Measurements from ENCODE around the gene GABRP.
"Not testable (repeated sequence)": the region's sequence is repeated elsewhere in the genome, so short reads cannot be mapped to it uniquely, and the experiment has no call there.

GABRP gene

GRCh38 chr5:170826117-170826516 is 42.6 kb downstream of the GABRP start:
- H2AFZ ChIP-seq (ENCODE audit: low read length) = no peak overlapping the region
- H3F3A ChIP-seq (ENCODE audit: low read depth) = no peaks in the 10 kb centered on the region
- no peaks in the 10 kb centered on the region for H3K27me3 ChIP-seq (ENCODE audit: insufficient read depth, low read length, poor library complexity, severe bottlenecking)
- TF ChIP-seq EZH2phosphoT487 (IDR thresholded peaks at IDR 0.05; ENCODE audit: borderline replicate concordance) (no peak), CTCF (conservative IDR thresholded peaks at IDR 0.05; ENCODE audit: low read length) (no peak)
- no peaks in the 10 kb centered on the region for H3K9me3 ChIP-seq (ENCODE audit: insufficient read depth, low read depth, low read length)
- H3K9me2 ChIP-seq (replicated peaks; ENCODE audit: low read depth, low read length) = no peaks in the 10 kb centered on the region
- no peaks in the 10 kb centered on the region for H3K79me2 ChIP-seq (ENCODE audit: insufficient read depth, low read length)
- H3K9ac ChIP-seq (ENCODE audit: low read depth, low read length, poor library complexity, severe bottlenecking) = no peak overlapping the region
- H3K4me1 ChIP-seq (ENCODE audit: insufficient read depth, low read length, poor library complexity, severe bottlenecking) = no peaks in the 10 kb centered on the region
- no peak overlapping the region for H3K4me2 ChIP-seq (ENCODE audit: low read depth, low read length, poor library complexity, severe bottlenecking)
- H3K36me3 ChIP-seq (ENCODE audit: insufficient read depth, low read length) = no peaks in the 10 kb centered on the region
- no peaks in the 10 kb centered on the region for H4K20me1 ChIP-seq (ENCODE audit: insufficient read depth, low read length, poor library complexity, severe bottlenecking)
- H3K4me3 ChIP-seq (ENCODE audit: low read length, poor library complexity, severe bottlenecking) = no peak overlapping the region

- H3K36me3 ChIP-seq (ENCODE audit: insufficient read depth, low read length) = no peaks in the 10 kb centered on the region
- H3K9me2 ChIP-seq (replicated peaks; ENCODE audit: low read depth, low read length) = no peaks in the 10 kb centered on the region
- H3K9ac ChIP-seq (ENCODE audit: low read depth, low read length, poor library complexity, severe bottlenecking) = no peak overlapping the region
- no peak overlapping the region for H3K4me3 ChIP-seq (ENCODE audit: low read length, poor library complexity, severe bottlenecking)
- TF ChIP-seq EZH2phosphoT487 (IDR thresholded peaks at IDR 0.05; ENCODE audit: borderline replicate concordance) (no peak), CTCF (conservative IDR thresholded peaks at IDR 0.05; ENCODE audit: low read length) (no peak)
- H3F3A ChIP-seq (ENCODE audit: low read depth) = no peaks in the 10 kb centered on the region
- no peaks in the 10 kb centered on the region for H3K4me1 ChIP-seq (ENCODE audit: insufficient read depth, low read length, poor library complexity, severe bottlenecking)
- H4K20me1 ChIP-seq (ENCODE audit: insufficient read depth, low read length, poor library complexity, severe bottlenecking) = no peaks in the 10 kb centered on the region
- H3K4me2 ChIP-seq (ENCODE audit: low read depth, low read length, poor library complexity, severe bottlenecking) = no peak overlapping the region
- no peaks in the 10 kb centered on the region for H3K27me3 ChIP-seq (ENCODE audit: insufficient read depth, low read length, poor library complexity, severe bottlenecking)
- H3K9me3 ChIP-seq (ENCODE audit: insufficient read depth, low read depth, low read length) = no peaks in the 10 kb centered on the region
- H2AFZ ChIP-seq (ENCODE audit: low read length) = no peak overlapping the region
- no peaks in the 10 kb centered on the region for H3K79me2 ChIP-seq (ENCODE audit: insufficient read depth, low read length)
Observed at GRCh38 chr5:170832241-170832640, 48.7 kb downstream of the GABRP start.

- H3K36me3 ChIP-seq (ENCODE audit: insufficient read depth, low read length); H3K27me3 ChIP-seq (ENCODE audit: insufficient read depth, low read length, poor library complexity, severe bottlenecking); H3K9ac ChIP-seq (ENCODE audit: low read depth, low read length, poor library complexity, severe bottlenecking); H3K79me2 ChIP-seq (ENCODE audit: insufficient read depth, low read length); H3K4me1 ChIP-seq (ENCODE audit: insufficient read depth, low read length, poor library complexity, severe bottlenecking); H3K4me2 ChIP-seq (ENCODE audit: low read depth, low read length, poor library complexity, severe bottlenecking); H3F3A ChIP-seq (ENCODE audit: low read depth); H2AFZ ChIP-seq (ENCODE audit: low read length); H4K20me1 ChIP-seq (ENCODE audit: insufficient read depth, low read length, poor library complexity, severe bottlenecking); H3K9me2 ChIP-seq (replicated peaks; ENCODE audit: low read depth, low read length); H3K4me3 ChIP-seq (ENCODE audit: low read length, poor library complexity, severe bottlenecking); H3K9me3 ChIP-seq (ENCODE audit: insufficient read depth, low read depth, low read length): not testable (repeated sequence)
Observed at GRCh38 chr5:170833981-170834380, 50.5 kb downstream of the GABRP start.

- H3K9me2 ChIP-seq (replicated peaks; ENCODE audit: low read depth, low read length) = no peaks in the 10 kb centered on the region
- no peak overlapping the region for H3K9ac ChIP-seq (ENCODE audit: low read depth, low read length, poor library complexity, severe bottlenecking)
- no peak overlapping the region for H3K4me2 ChIP-seq (ENCODE audit: low read depth, low read length, poor library complexity, severe bottlenecking)
- no peak for TF ChIP-seq EZH2phosphoT487 (IDR thresholded peaks at IDR 0.05; ENCODE audit: borderline replicate concordance)
- H3K79me2 ChIP-seq (ENCODE audit: insufficient read depth, low read length) = no peaks in the 10 kb centered on the region
- no peaks in the 10 kb centered on the region for H3K9me3 ChIP-seq (ENCODE audit: insufficient read depth, low read depth, low read length)
- no peaks in the 10 kb centered on the region for H4K20me1 ChIP-seq (ENCODE audit: insufficient read depth, low read length, poor library complexity, severe bottlenecking)
- no peaks in the 10 kb centered on the region for H3K4me1 ChIP-seq (ENCODE audit: insufficient read depth, low read length, poor library complexity, severe bottlenecking)
- H3F3A ChIP-seq (ENCODE audit: low read depth) = no peaks in the 10 kb centered on the region
- H3K27me3 ChIP-seq (ENCODE audit: insufficient read depth, low read length, poor library complexity, severe bottlenecking) = no peaks in the 10 kb centered on the region
- H3K4me3 ChIP-seq (ENCODE audit: low read length, poor library complexity, severe bottlenecking) = no peak overlapping the region
- H3K36me3 ChIP-seq (ENCODE audit: insufficient read depth, low read length) = no peaks in the 10 kb centered on the region
- no peak overlapping the region for H2AFZ ChIP-seq (ENCODE audit: low read length)
Observed at GRCh38 chr5:170836226-170836625, 52.7 kb downstream of the GABRP start.

Data from Loucy (cell line).